H9 (cell line): ENCODE measurements around the gene VEGFA. TPM values are rescaled to one million over a fixed set of nuclear protein-coding genes. Genes with fewer than 3 reads are reported as not detected.
A peak's percentile ranks its signal among the peaks of the same experiment; 100 is the strongest.

Experiments
- DNase-seq: peaks from one replicate; pipeline ENCODE4 v3.0.0-alpha.2; 2017
- H2AFZ ChIP-seq: one replicate; pipeline ENCODE4 v1.6.1; 2013; ENCODE audit warnings: mild to moderate bottlenecking, low read length, control low read depth, moderate library complexity
- H2AK5ac ChIP-seq: 2 replicates; pipeline ENCODE4 v1.6.1; 2013; ENCODE audit warnings: low read length, control low read depth, mixed read lengths; ENCODE audit not compliant: insufficient read length
- H2BK120ac ChIP-seq: one replicate; pipeline ENCODE4 v1.6.1; 2013; ENCODE audit warnings: low read depth, mild to moderate bottlenecking, low read length, control low read depth, inconsistent platforms; ENCODE audit not compliant: poor library complexity, severe bottlenecking
- H2BK12ac ChIP-seq: 2 replicates; pipeline ENCODE4 v1.6.1; 2013; ENCODE audit warnings: low read length, control low read depth, mixed read lengths, low read depth; ENCODE audit not compliant: insufficient read length
- H2BK15ac ChIP-seq: 2 replicates; pipeline ENCODE4 v1.6.1; 2013; ENCODE audit warnings: low read depth, low read length, control low read depth
- H2BK20ac ChIP-seq: one replicate; pipeline ENCODE4 v1.6.1; 2013; ENCODE audit warnings: low read depth, mild to moderate bottlenecking, low read length, control low read depth, inconsistent platforms; ENCODE audit not compliant: poor library complexity, severe bottlenecking
- H2BK5ac ChIP-seq: 2 replicates; pipeline ENCODE4 v1.6.1; 2013; ENCODE audit warnings: low read length, control low read depth, mixed read lengths; ENCODE audit not compliant: insufficient read length
- H3K14ac ChIP-seq: 2 replicates; pipeline ENCODE4 v1.6.1; 2013; ENCODE audit warnings: low read length, control low read depth; ENCODE audit not compliant: insufficient read depth
- H3K18ac ChIP-seq: 2 replicates; pipeline ENCODE4 v1.6.1; 2013; ENCODE audit warnings: low read depth, mild to moderate bottlenecking, mixed read lengths, low read length, control low read depth; ENCODE audit not compliant: insufficient read length
- H3K23ac ChIP-seq: 2 replicates; pipeline ENCODE4 v1.6.1; 2013; ENCODE audit warnings: low read length, control low read depth, mixed read lengths, low read depth; ENCODE audit not compliant: insufficient read length
- H3K23me2 ChIP-seq: 2 replicates; pipeline ENCODE4 v1.6.1; 2013; ENCODE audit warnings: low read depth, mild to moderate bottlenecking, mixed read lengths, low read length, control low read depth; ENCODE audit not compliant: insufficient read length, poor library complexity, severe bottlenecking
- H3K27ac ChIP-seq: 2 replicates; pipeline ENCODE4 v1.5.1; 2013; ENCODE audit warnings: low read length, control low read depth, mixed read lengths, low read depth; ENCODE audit not compliant: insufficient read length
- H3K27me3 ChIP-seq: 2 replicates; pipeline ENCODE4 v1.6.1; 2013; ENCODE audit warnings: low read length, control low read depth, inconsistent platforms; ENCODE audit not compliant: insufficient read depth
- H3K4ac ChIP-seq: 2 replicates; pipeline ENCODE4 v1.6.1; 2013; ENCODE audit warnings: low read depth, mild to moderate bottlenecking, control low read depth, inconsistent platforms, low read length, moderate library complexity
- H3K4me1 ChIP-seq: 2 replicates; pipeline ENCODE4 v1.6.1; 2013; ENCODE audit warnings: low read length, control low read depth, inconsistent platforms; ENCODE audit not compliant: insufficient read depth
- H3K4me2 ChIP-seq: 2 replicates; pipeline ENCODE4 v1.6.1; 2013; ENCODE audit warnings: low read length, control low read depth, mixed read lengths; ENCODE audit not compliant: insufficient read length, insufficient read depth
- H3K56ac ChIP-seq: 2 replicates; pipeline ENCODE4 v1.6.1; 2013; ENCODE audit warnings: low read depth, mild to moderate bottlenecking, mixed read lengths, low read length, control low read depth; ENCODE audit not compliant: insufficient read length
- H3K79me1 ChIP-seq: 2 replicates; pipeline ENCODE4 v1.6.1; 2013; ENCODE audit warnings: low read depth, mild to moderate bottlenecking, moderate library complexity, low read length, control low read depth, inconsistent platforms; ENCODE audit not compliant: insufficient read depth, poor library complexity, severe bottlenecking
- H3K79me2 ChIP-seq: 2 replicates; pipeline ENCODE4 v1.6.1; 2013; ENCODE audit warnings: low read length, control low read depth, inconsistent platforms; ENCODE audit not compliant: insufficient read depth
- H3K9ac ChIP-seq: 2 replicates; pipeline ENCODE4 v1.6.1; 2013; ENCODE audit warnings: low read length, control low read depth, mixed read lengths; ENCODE audit not compliant: insufficient read length; ENCODE audit errors: extremely low read depth
- H3K9me3 ChIP-seq: one replicate; pipeline ENCODE4 v1.6.1; 2013; ENCODE audit warnings: low read depth, low read length, inconsistent platforms; ENCODE audit not compliant: control insufficient read depth
- H3T11ph ChIP-seq: one replicate; pipeline ENCODE4 v1.6.1; 2013; ENCODE audit warnings: mild to moderate bottlenecking, low read length, control low read depth, inconsistent platforms
- H4K20me1 ChIP-seq: one replicate; pipeline ENCODE4 v1.6.1; 2013; ENCODE audit not compliant: control insufficient read depth, insufficient read length, insufficient read depth
- H4K5ac ChIP-seq: 2 replicates; pipeline ENCODE4 v1.6.1; 2013; ENCODE audit warnings: low read depth, mild to moderate bottlenecking, mixed read lengths, low read length, control low read depth; ENCODE audit not compliant: insufficient read length
- H4K8ac ChIP-seq: replicated peaks from 2 replicates; pipeline ENCODE4 v1.6.1; 2013; ENCODE audit warnings: low read length, control low read depth, mixed read lengths, low read depth; ENCODE audit not compliant: insufficient read length
- H4K91ac ChIP-seq: 2 replicates; pipeline ENCODE4 v1.6.1; 2013; ENCODE audit warnings: low read depth, mild to moderate bottlenecking, moderate library complexity, mixed read lengths, low read length, control low read depth; ENCODE audit not compliant: insufficient read length
- H3K27ac Mint-ChIP-seq, 3 experiments: 2 replicates in 2 of 3; 3 replicates in 1 of 3; pipeline ENCODE4 v1.8.0; 2020 to 2021; ENCODE audit warnings: mixed read lengths in 3 of 3, mild to moderate bottlenecking in 1 of 3, moderate library complexity in 1 of 3
- H3K27me3 Mint-ChIP-seq: 2 replicates; pipeline ENCODE4 v1.8.0; 2021; ENCODE audit warnings: low read depth, mild to moderate bottlenecking, moderate library complexity, mixed read lengths
- H3K36me3 Mint-ChIP-seq, 3 experiments: 2 replicates in 2 of 3; 3 replicates in 1 of 3; pipeline ENCODE4 v1.8.0; 2020 to 2021; ENCODE audit warnings: low read depth in 3 of 3, mixed read lengths in 3 of 3; ENCODE audit not compliant: insufficient read depth in 1 of 3
- H3K4me1 Mint-ChIP-seq, 2 experiments: 2 replicates each; pipeline ENCODE4 v1.8.0; 2020; ENCODE audit warnings: mixed read lengths in 2 of 2
- H3K4me3 Mint-ChIP-seq, 2 experiments: 2 replicates in 1 of 2; 3 replicates in 1 of 2; pipeline ENCODE4 v1.8.0; 2020 to 2021; ENCODE audit warnings: mild to moderate bottlenecking in 2 of 2, mixed read lengths in 2 of 2, moderate library complexity in 1 of 2
- H3K9me3 Mint-ChIP-seq, 2 experiments: 2 replicates in 1 of 2; 3 replicates in 1 of 2; pipeline ENCODE4 v1.8.0; 2020; ENCODE audit warnings: mild to moderate bottlenecking in 2 of 2, mixed read lengths in 2 of 2, moderate library complexity in 1 of 2
- WGBS: extraction: QIAGEN DNeasy Blood & Tissue Kit; methylation state at CpG from one replicate; pipeline ENCODE4 v1.1.7; 2013; ENCODE audit warnings: missing lambda C conversion rate, low lambda C conversion rate, mixed read lengths; ENCODE audit not compliant: insufficient read length; ENCODE audit errors: extremely low coverage; 5-methylcytosine and 5-hydroxymethylcytosine counted together
- total RNA-seq: library from RNA; stranded (reverse); gene quantifications from 2 replicates; pipeline ENCODE4 v1.2.1, GENCODE V29; 2021
- TF ChIP-seq, protein P1 (sequence below): fragments of 200-600 bp; sonication (generic); conservative IDR thresholded peaks from 3 replicates; pipeline ENCODE4 v1.8.0; 2021; ENCODE audit warnings: antibody characterized with exemption, mild to moderate bottlenecking

Gene VEGFA
- total RNA-seq, 1 experiment from 2014 or later, result 47.9 TPM

- no peak overlapping the region for H2AFZ ChIP-seq
- H4K20me1 ChIP-seq, result no peaks in the 10 kb centered on the region
- no peak overlapping the region for H2BK12ac ChIP-seq
Measured at GRCh38 chr6:43828711-43829110, 58.7 kb downstream of the VEGFA start.

More at GRCh38 chr6:43828711-43829110, 58.7 kb downstream of the VEGFA start:
- H2BK5ac ChIP-seq, result no peak overlapping the region
- no peak overlapping the region for H3K4ac ChIP-seq
- H3K14ac ChIP-seq, result no peak overlapping the region
- no peak overlapping the region for H3K4me2 ChIP-seq
- no peaks in the 10 kb centered on the region for H3K9me3 ChIP-seq
- peak; percentile 55 for DNase-seq
- no peak overlapping the region for H4K8ac ChIP-seq
- H4K91ac ChIP-seq, result no peak overlapping the region
- H4K5ac ChIP-seq, result no peak overlapping the region
- H3K79me2 ChIP-seq, result no peaks in the 10 kb centered on the region
- H3K27me3 ChIP-seq, result no peaks in the 10 kb centered on the region
- no peaks in the 10 kb centered on the region for H3K9me3 Mint-ChIP-seq
- no peak overlapping the region for H3T11ph ChIP-seq
- H3K27ac Mint-ChIP-seq, result peak overlapping the region in 1 of 3 experiments; percentile 60; a peak in 1 of 7 replicates
- no peak overlapping the region for H2AK5ac ChIP-seq
- no peak overlapping the region for H3K4me3 Mint-ChIP-seq
- no peak overlapping the region for H2BK20ac ChIP-seq
- peaks cover 4% of the 10 kb centered on the region; the same call in 1 of the 2 replicates for H3K27me3 Mint-ChIP-seq
- no peak overlapping the region for H3K56ac ChIP-seq
- no peaks in the 10 kb centered on the region for H3K4me1 ChIP-seq
- H3K4me1 Mint-ChIP-seq, result peaks cover 17 to 22% of the 10 kb centered on the region in 2 experiments
- no CpG with 5 or more reads among the region's 4 CpGs for WGBS
- H2BK15ac ChIP-seq, result no peak overlapping the region
- no peak overlapping the region for H3K23ac ChIP-seq
- H3K36me3 Mint-ChIP-seq, result no peaks in the 10 kb centered on the region
- H3K9ac ChIP-seq, result no peak overlapping the region
- no peak overlapping the region for H3K18ac ChIP-seq
- no peaks in the 10 kb centered on the region for H3K23me2 ChIP-seq
- no peak overlapping the region for H2BK120ac ChIP-seq
- no peak overlapping the region for H3K27ac ChIP-seq
- TF ChIP-seq, protein P1, sequence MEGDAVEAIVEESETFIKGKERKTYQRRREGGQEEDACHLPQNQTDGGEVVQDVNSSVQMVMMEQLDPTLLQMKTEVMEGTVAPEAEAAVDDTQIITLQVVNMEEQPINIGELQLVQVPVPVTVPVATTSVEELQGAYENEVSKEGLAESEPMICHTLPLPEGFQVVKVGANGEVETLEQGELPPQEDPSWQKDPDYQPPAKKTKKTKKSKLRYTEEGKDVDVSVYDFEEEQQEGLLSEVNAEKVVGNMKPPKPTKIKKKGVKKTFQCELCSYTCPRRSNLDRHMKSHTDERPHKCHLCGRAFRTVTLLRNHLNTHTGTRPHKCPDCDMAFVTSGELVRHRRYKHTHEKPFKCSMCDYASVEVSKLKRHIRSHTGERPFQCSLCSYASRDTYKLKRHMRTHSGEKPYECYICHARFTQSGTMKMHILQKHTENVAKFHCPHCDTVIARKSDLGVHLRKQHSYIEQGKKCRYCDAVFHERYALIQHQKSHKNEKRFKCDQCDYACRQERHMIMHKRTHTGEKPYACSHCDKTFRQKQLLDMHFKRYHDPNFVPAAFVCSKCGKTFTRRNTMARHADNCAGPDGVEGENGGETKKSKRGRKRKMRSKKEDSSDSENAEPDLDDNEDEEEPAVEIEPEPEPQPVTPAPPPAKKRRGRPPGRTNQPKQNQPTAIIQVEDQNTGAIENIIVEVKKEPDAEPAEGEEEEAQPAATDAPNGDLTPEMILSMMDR, result no peak
- H3K79me1 ChIP-seq, result no peaks in the 10 kb centered on the region
